NCI-H1105 treated with DMSO at 0.1 percent for 48 hours (cell line): ENCODE data around the gene PBX1.

Experiments
- DNase-seq: peaks from one replicate; lab custom pipeline; 2025; lab: John Stamatoyannopoulos, UW

Gene PBX1

GRCh38 chr1:164720440-164721227 is 161.7 kb downstream of the PBX1 start:
- no peak for DNase-seq

- no peak for DNase-seq
These were observed 162.2 kb downstream of the PBX1 start for GRCh38 chr1:164721228-164721496.

- no peak for DNase-seq
These were observed 164.4 kb downstream of the PBX1 start for GRCh38 chr1:164723296-164723798.

GRCh38 chr1:164725401-164725800 is 166.4 kb downstream of the PBX1 start:
- no peak for DNase-seq

GRCh38 chr1:164726235-164726634 is 167.3 kb downstream of the PBX1 start:
- no peak for DNase-seq

- DNase-seq = peak; percentile 81
These were observed 169.7 kb downstream of the PBX1 start for GRCh38 chr1:164728719-164729118.

GRCh38 chr1:164731161-164731876 is 172.3 kb downstream of the PBX1 start:
- DNase-seq = no peak

- no peak for DNase-seq
These were observed 174.1 kb downstream of the PBX1 start for GRCh38 chr1:164733070-164733469.

- no peak for DNase-seq
These were observed 174.8 kb downstream of the PBX1 start for GRCh38 chr1:164733734-164734133.

- no peak for DNase-seq
These were observed 176.5 kb downstream of the PBX1 start for GRCh38 chr1:164735315-164736052.

- DNase-seq = no peak
These were observed 177.2 kb downstream of the PBX1 start for GRCh38 chr1:164736137-164736536.

- no peak for DNase-seq
These were observed 180.2 kb downstream of the PBX1 start for GRCh38 chr1:164739189-164739588.

GRCh38 chr1:164740000-164740526 is 181.1 kb downstream of the PBX1 start:
- no peak for DNase-seq

GRCh38 chr1:164742745-164743144 is 183.8 kb downstream of the PBX1 start:
- DNase-seq = no peak

GRCh38 chr1:164743976-164744375 is 185.0 kb downstream of the PBX1 start:
- no peak for DNase-seq

- no peak for DNase-seq
These were observed 186.8 kb downstream of the PBX1 start for GRCh38 chr1:164745736-164746135.

- no peak for DNase-seq
These were observed 187.6 kb downstream of the PBX1 start for GRCh38 chr1:164746632-164747031.

- DNase-seq = no peak
These were observed 189.4 kb downstream of the PBX1 start for GRCh38 chr1:164748253-164748899.

GRCh38 chr1:164753521-164754077 is 194.6 kb downstream of the PBX1 start:
- no peak for DNase-seq

- DNase-seq = no peak
These were observed 195.2 kb downstream of the PBX1 start for GRCh38 chr1:164754088-164754600.

- DNase-seq = peak; percentile 73
These were observed 196.7 kb downstream of the PBX1 start for GRCh38 chr1:164755690-164756089.
